Calu3 (cell line): ENCODE data around the gene OR3A1. TPM values are rescaled to one million over a fixed set of nuclear protein-coding genes. Genes with fewer than 3 reads are reported as not detected.
"Not testable (repeated sequence)": the region's sequence is repeated elsewhere in the genome, so short reads cannot be mapped to it uniquely, and the experiment has no call there.

Experiments used
- BruUV-seq: library from RNA; stranded (reverse); fragments of 400-500 nt; replicated peaks from 2 replicates; lab custom pipeline; 2021; lab: Mats Ljungman, UMichigan
- CTCF ChIA-PET: fragments of 300-600 bp; sonication (Branson Sonifier 250); formaldehyde crosslinking; loops from one replicate; lab custom pipeline; 2022; ENCODE audit warnings: antibody characterized with exemption; lab: Charles Lee
- DNase-seq: peaks from one replicate; pipeline ENCODE4 v3.0.0; 2022
- H3K27ac Mint-ChIP-seq: one replicate; pipeline ENCODE4 v1.8.0; 2022; ENCODE audit warnings: mixed read lengths; ENCODE audit not compliant: unreplicated experiment
- H3K27me3 Mint-ChIP-seq: one replicate; pipeline ENCODE4 v1.8.0; 2022; ENCODE audit warnings: mixed read lengths; ENCODE audit not compliant: unreplicated experiment
- H3K36me3 Mint-ChIP-seq: one replicate; pipeline ENCODE4 v1.8.0; 2022; ENCODE audit warnings: mild to moderate bottlenecking, moderate library complexity, mixed read lengths; ENCODE audit not compliant: insufficient read depth, unreplicated experiment
- H3K4me1 Mint-ChIP-seq: one replicate; pipeline ENCODE4 v1.8.0; 2022; ENCODE audit warnings: mild to moderate bottlenecking, low read depth, mixed read lengths; ENCODE audit not compliant: unreplicated experiment
- H3K4me3 Mint-ChIP-seq: one replicate; pipeline ENCODE4 v1.8.0; 2022; ENCODE audit warnings: mild to moderate bottlenecking, low read depth, moderate library complexity, mixed read lengths; ENCODE audit not compliant: unreplicated experiment
- H3K9me3 Mint-ChIP-seq: one replicate; pipeline ENCODE4 v1.8.0; 2022; ENCODE audit warnings: low read depth, mixed read lengths; ENCODE audit not compliant: unreplicated experiment
- CTCF ChIP-seq: fragments of 200-600 bp; IDR thresholded peaks from one replicate; pipeline ENCODE4 v1.8.0; 2022; ENCODE audit warnings: antibody characterized with exemption; ENCODE audit not compliant: unreplicated experiment
- intact Hi-C: fragments of 100-400 bp; cut with micrococcal nuclease; formaldehyde crosslinking; loops from one replicate; pipeline ENCODE4 v1.10.0; 2022; ENCODE audit not compliant: unreplicated experiment
- total RNA-seq: library from RNA; stranded (reverse); gene quantifications from 2 replicates; pipeline ENCODE4 v1.2.3, GENCODE V29; 2022

OR3A1 gene
- total RNA-seq, 1 experiment from 2014 or later, result not detected

GRCh38 chr17:3308603-3309002, 10.4 kb upstream of the OR3A1 start:
- no TSS peak for BruUV-seq
- no peak for DNase-seq
- no peaks in the 10 kb centered on the region for H3K4me1 Mint-ChIP-seq

GRCh38 chr17:3295632-3296031, 2.5 kb downstream of the OR3A1 start:
- no peak overlapping the region for H3K4me3 Mint-ChIP-seq
- DNase-seq, result no peak

More at GRCh38 chr17:3308603-3309002, 10.4 kb upstream of the OR3A1 start:
- H3K4me3 Mint-ChIP-seq, result no peak overlapping the region
- peaks cover 44% of the 10 kb centered on the region for H3K27me3 Mint-ChIP-seq
- TF ChIP-seq CTCF, result no peak
- CTCF ChIA-PET, result no interaction called here
- H3K36me3 Mint-ChIP-seq, result no peaks in the 10 kb centered on the region
- intact Hi-C loops, result no loop called here
- no peak overlapping the region for H3K27ac Mint-ChIP-seq
- H3K9me3 Mint-ChIP-seq, result no peaks in the 10 kb centered on the region

GRCh38 chr17:3293548-3293947, 4.6 kb downstream of the OR3A1 start:
- CTCF ChIA-PET, BruUV-seq: not testable (repeated sequence)
- peaks cover 89% of the 10 kb centered on the region for H3K27me3 Mint-ChIP-seq

More at GRCh38 chr17:3295632-3296031, 2.5 kb downstream of the OR3A1 start:
- TF ChIP-seq CTCF, result no peak
- Mint-ChIP-seq H3K27me3 (peaks cover 71% of the 10 kb centered on the region), H3K9me3 (peaks cover 4% of the 10 kb centered on the region), H3K27ac (no peak overlapping the region), H3K4me1 (no peaks in the 10 kb centered on the region), H3K36me3 (no peaks in the 10 kb centered on the region)
- BruUV-seq, result no TSS peak
- intact Hi-C loops, result no loop called here
- CTCF ChIA-PET, result no interaction called here

GRCh38 chr17:3282901-3283300, 15.3 kb downstream of the OR3A1 start:
- no peak for DNase-seq
- Mint-ChIP-seq H3K4me3 (no peak overlapping the region), H3K36me3 (no peaks in the 10 kb centered on the region), H3K9me3 (peaks cover 2% of the 10 kb centered on the region), H3K27me3 (peaks cover 20% of the 10 kb centered on the region), H3K4me1 (no peaks in the 10 kb centered on the region), H3K27ac (no peak overlapping the region)
- BruUV-seq, result no TSS peak
- TF ChIP-seq CTCF, result no peak
- intact Hi-C loops, result no loop called here
- CTCF ChIA-PET, result no interaction called here

More at GRCh38 chr17:3293548-3293947, 4.6 kb downstream of the OR3A1 start:
- H3K4me1 Mint-ChIP-seq, H3K4me3 Mint-ChIP-seq, DNase-seq, H3K9me3 Mint-ChIP-seq, H3K36me3 Mint-ChIP-seq, intact Hi-C loops, H3K27ac Mint-ChIP-seq: not testable (repeated sequence)

GRCh38 chr17:3276126-3276525, 22.0 kb downstream of the OR3A1 start:
- Mint-ChIP-seq H3K4me3 (no peak overlapping the region), H3K27me3 (peaks cover 12% of the 10 kb centered on the region), H3K27ac (no peak overlapping the region), H3K4me1 (no peaks in the 10 kb centered on the region), H3K36me3 (no peaks in the 10 kb centered on the region), H3K9me3 (peaks cover 8% of the 10 kb centered on the region)
- no peak for DNase-seq
- CTCF ChIA-PET, result no interaction called here
- intact Hi-C loops, result no loop called here
- no TSS peak for BruUV-seq
- TF ChIP-seq CTCF, result no peak
